GM18499 (cell line): ENCODE results near the gene CTNNA2.

ENCODE experiments used
- ATAC-seq: cut with Tn5 transposase; IDR thresholded peaks from one replicate; pipeline ENCODE4 v1.9.1; 2021; ENCODE audit warnings: moderate number of reproducible peaks; ENCODE audit not compliant: insufficient read depth, unreplicated experiment

The CTNNA2 gene

GRCh38 chr2:79512442-79513401, at the start of gene CTNNA2:
Gene CTNNA2 (plus strand): TSS chr2:79513051.
- no peak for ATAC-seq

DNA sequence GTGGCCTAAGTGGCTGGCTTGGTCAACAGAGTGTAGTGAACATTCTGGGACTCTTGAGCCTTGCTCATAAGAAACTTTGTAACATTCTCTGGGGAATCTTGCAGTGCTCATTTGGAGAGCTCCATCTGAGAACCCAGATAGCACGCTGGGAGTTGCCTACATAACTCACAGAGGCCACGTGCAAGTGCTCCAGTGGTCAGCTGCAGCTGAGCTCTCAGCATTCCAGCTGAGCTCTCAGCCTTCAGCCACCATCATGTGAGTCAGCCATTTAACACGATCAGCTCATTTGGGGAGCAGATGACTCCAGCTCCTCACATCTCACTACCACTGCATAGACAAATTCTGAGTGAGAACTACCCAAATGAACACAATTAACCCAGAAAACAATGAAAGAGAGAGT, 25.5 kb upstream of the CTNNA2 start:
- no peak for ATAC-seq

- ATAC-seq: no peak
Observed at GRCh38 chr2:79511320-79511951, 1.4 kb upstream of the CTNNA2 start.

DNA sequence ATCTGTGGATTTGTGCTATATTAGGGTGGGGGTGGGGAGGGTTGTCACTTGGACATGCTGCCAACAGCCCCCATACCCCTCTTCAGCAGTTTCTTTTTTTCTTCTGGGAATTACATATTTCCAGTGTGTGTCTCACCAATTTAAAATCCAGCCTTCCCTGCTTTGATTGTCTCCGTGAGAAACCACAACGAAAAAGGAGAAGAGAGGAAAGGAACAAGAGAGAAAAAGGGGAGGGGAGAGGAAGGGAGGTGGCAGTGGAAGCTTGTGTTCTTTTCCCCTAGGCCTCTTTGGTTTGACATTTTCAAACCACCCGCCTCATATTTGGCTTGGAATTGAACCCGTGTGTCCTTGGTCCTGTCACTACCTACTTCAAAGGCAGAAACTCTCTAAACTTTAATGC, 860 bp downstream of the CTNNA2 start:
- no peak for ATAC-seq

- no peak for ATAC-seq
Observed at GRCh38 chr2:79529636-79530035, 16.8 kb downstream of the CTNNA2 start.

- no peak for ATAC-seq
Observed at GRCh38 chr2:79530443-79530842, 17.6 kb downstream of the CTNNA2 start.

GRCh38 chr2:79547568-79547967, 34.7 kb downstream of the CTNNA2 start:
- ATAC-seq: no peak

- ATAC-seq: no peak
Observed at GRCh38 chr2:79552653-79553052, 39.8 kb downstream of the CTNNA2 start.

GRCh38 chr2:79554899-79555298, 42.0 kb downstream of the CTNNA2 start:
- ATAC-seq: no peak

- ATAC-seq: no peak
Observed at GRCh38 chr2:79564065-79564464, 51.2 kb downstream of the CTNNA2 start.

DNA sequence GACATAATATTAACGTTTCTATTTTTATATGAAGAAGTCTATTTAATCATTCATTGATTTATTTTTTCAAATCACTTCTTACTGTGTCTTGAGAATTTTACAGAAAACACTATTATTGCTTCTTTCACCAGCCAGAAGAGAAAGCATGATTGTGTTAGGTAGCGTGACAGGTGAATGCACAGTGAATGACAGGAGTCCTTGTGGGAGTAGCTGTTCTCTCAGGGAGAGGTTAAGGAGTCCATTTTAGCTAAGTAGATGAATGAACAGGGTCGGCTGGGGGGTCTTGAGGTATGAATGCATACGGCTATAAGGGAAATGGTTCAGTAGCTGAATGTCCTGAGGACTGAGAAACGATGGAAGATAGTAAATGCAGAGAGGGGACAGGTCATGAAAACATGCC, 56.2 kb downstream of the CTNNA2 start:
- no peak for ATAC-seq

- ATAC-seq: no peak
Observed at GRCh38 chr2:79573895-79574674, 61.2 kb downstream of the CTNNA2 start.

- ATAC-seq: no peak
Observed at GRCh38 chr2:79576451-79576850, 63.6 kb downstream of the CTNNA2 start.

- no peak for ATAC-seq
Observed at GRCh38 chr2:79578952-79579351, 66.1 kb downstream of the CTNNA2 start.

DNA sequence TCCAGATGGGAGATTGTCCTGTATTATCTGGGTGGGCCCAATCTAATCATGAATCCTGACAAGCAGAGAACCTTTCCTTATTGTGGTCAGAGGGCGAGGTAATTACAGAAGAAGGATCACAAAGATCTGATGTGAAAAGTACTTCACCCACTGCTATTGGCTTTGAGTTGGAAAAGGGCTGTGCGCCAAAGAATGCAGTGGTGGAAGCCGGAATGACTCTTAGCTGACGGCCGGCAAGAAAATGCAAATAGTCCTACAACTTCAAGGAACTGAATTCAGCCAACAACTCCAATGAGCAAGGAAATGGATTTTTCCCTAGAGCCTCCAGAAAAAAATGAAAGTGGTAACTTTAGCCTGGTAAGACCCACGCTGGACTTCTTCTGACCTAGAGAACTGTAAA, 67.3 kb downstream of the CTNNA2 start:
- ATAC-seq: no peak

DNA sequence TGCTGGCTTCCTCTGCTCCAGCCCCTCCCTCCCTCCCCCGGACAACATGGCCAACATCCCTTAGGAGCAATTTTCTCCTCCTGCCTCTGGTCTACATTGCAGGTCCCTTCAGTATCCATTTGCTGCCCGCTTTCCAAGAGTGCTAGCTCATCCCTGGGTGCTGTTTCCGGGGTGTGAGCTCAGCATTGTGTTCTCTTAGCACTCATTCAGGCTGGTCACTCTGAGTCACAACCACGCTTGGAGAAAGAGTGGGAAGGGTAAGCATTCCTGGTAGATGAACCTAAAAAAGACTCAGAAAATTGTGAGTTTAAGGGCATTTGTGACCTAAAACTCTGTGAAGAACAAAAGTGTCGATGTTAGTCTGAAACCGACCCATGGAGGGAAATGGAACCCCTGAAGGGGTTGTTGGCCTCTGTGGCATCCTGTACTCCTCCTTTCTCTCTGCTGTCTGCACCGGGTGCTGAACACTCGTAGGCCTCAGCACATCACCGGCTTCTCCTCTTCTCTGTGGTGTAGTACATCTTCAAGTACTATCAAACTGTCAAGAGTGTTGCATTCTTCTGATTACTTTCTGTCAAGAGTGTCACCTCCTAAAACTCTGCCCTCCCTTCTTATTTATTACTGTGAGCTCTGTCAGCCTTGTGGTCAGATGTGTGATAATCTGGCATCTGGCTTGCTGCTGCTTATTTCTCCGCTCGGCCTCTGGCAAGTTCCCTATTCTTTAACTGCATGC, 73.0 kb downstream of the CTNNA2 start:
- no peak for ATAC-seq

DNA sequence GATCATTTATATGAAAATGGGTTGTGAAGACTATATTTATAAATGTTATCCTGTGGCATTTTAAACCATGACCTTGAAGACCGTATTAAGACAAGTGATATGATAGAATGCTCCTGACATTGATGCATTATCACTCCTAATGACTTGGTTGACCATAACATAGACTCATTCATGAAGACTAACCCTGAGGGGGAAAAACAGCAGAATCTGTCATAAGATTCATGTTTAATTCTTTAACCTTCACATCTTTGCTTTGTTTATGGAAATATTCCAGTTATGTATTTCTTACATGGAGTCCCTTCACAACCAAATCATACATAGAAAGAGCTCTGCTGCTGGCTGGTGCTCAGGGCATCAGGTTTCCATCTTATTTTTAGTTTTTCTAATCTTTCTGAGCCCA, 78.4 kb downstream of the CTNNA2 start:
- no peak for ATAC-seq

DNA sequence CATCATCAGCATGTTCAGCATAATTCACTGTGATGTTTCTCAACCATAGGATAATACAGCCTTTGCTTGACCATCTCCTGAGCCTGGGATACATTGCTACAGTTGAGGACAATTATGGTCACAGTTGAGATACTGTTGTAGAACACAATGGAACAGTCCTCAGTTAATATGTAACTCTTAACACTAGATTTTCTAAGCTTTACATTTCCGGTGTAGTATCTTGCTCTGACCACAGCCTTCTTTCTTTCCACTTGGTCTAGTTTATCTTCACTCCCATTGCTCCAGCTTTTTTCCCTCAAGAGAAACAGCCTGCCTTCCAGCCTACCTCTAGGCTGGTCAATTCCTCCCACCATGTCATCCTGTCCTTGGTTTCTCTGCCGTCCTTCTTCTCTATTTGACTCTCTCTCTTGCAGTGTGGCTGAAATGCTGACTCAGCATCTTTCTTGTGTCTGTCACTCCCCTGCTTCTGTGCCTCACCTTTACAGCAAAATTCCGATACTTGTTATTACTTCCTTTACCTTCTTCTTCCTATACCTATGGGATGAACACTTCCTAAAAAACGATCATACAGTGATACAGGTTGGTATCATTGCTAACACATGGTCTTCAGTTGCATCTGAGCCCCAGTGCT, 80.5 kb downstream of the CTNNA2 start:
- ATAC-seq: no peak

- ATAC-seq: no peak
Observed at GRCh38 chr2:79596403-79596802, 83.6 kb downstream of the CTNNA2 start.

GRCh38 chr2:79604748-79605147, 91.9 kb downstream of the CTNNA2 start:
- no peak for ATAC-seq
